Right cardiac atrium (tissue), 5 donors: ENCODE data around the gene SOS2. TPM values are rescaled to one million over a fixed set of nuclear protein-coding genes. Genes with fewer than 3 reads are reported as not detected.
A peak's percentile ranks its signal among the peaks of the same experiment; 100 is the strongest.

ENCODE experiments used
- ATAC-seq, 2 donors: fragments of 200-7000 bp; cut with Tn5 transposase; one replicate each; pipeline versions ENCODE4 v1.8.0 to v1.9.1; 2020; ENCODE audit warnings: moderate library complexity in 2 of 2, mild to moderate bottlenecking in 1 of 2
- DNase-seq, 3 donors: peaks; one replicate each; pipeline ENCODE4 v3.0.0-alpha.2; 2020
- H3K27ac ChIP-seq: one replicate; pipeline ENCODE4 v1.5.1; 2013; ENCODE audit warnings: mild to moderate bottlenecking, low read length, control low read depth, moderate library complexity
- H3K27me3 ChIP-seq: one replicate; pipeline ENCODE4 v1.6.1; 2013; ENCODE audit not compliant: control insufficient read depth, insufficient read depth
- H3K4me1 ChIP-seq: one replicate; pipeline ENCODE4 v1.6.1; 2013; ENCODE audit warnings: low read length; ENCODE audit not compliant: control insufficient read depth, insufficient read depth
- H3K4me3 ChIP-seq: one replicate; pipeline ENCODE4 v1.5.1; 2013; ENCODE audit warnings: low read length, control low read depth
- H3K9me3 ChIP-seq: one replicate; pipeline ENCODE4 v1.6.1; 2013; ENCODE audit warnings: low read length; ENCODE audit not compliant: control insufficient read depth
- WGBS: extraction: QIAGEN DNeasy Blood & Tissue Kit; methylation state at CpG from one replicate; pipeline ENCODE4 v1.1.7; 2013; 5-methylcytosine and 5-hydroxymethylcytosine counted together
- intact Hi-C, 4 donors: fragments of 100-400 bp; cut with DNase I; formaldehyde crosslinking; loops; one replicate each; pipeline versions ENCODE4 v1.11.0 to v1.14.0; 2022 to 2023
- polyA plus RNA-seq: library from polyadenylated mRNA; stranded (reverse); fragments of 200-250 nt; gene quantifications from one replicate; pipeline ENCODE4 v1.2.3, GENCODE V29; 2013
- total RNA-seq, 4 donors: library from RNA; stranded (reverse); fragmentation: NEBNext Ultra II Directional; extraction: Animal tissue kit (Norgen Biotek cat#: 25700); gene quantifications; one replicate each; pipeline ENCODE4 v1.2.1, GENCODE V29; 2021
- donor health status: healthy with polysubstance abuse.
- donor health status: DM: no; HTN: yes; CAD: no.
- donor health status: DM: no; HTN: no; CAD: no.
- donor health status: DM: no; HTN: yes; CAD: no; lungs with severe emphysema.
- donor health status: DM: yes; HTN: yes; CAD: no.

The SOS2 gene
- total and polyA plus RNA-seq, 5 donors = 13.0 to 33.7 (median 28.4) TPM

DNA sequence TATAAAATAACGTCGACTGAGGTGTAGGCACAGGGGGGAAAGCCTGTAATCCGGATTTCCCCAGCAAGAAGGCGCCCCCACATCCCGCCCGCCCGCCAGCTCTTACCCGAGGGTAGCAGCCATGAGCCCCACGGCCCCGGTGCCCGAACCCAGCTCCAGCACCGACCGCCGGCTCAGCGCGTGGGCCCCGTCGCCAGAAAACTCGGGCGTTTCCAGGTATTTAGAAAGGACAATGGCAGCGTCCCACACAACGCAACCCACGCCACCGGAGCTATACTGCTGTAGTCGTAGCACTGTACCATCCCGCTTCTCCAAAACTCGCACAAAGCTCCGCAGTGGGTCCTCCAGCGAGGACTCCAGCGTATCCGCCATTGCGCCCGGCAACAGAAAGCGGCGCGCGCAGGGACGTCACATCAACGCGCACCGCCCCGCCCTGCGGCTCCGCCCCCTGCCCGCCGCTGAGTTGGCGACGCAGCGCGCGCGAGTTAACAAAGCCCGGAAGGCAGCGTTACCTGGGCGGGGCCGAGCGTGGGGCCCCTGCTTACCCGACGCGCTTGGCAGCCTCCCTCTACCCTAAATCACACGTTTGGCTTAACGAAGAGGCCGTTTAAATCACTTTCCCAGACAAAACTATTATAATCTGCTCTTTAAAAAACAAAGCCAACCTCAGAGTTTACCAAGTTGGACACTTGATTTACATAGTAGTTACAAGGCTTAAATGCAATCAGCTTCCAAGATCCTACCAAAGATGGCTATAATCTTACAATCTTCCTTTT lies 115.0 kb downstream of the SOS2 start, which contains the start of gene VCPKMT:
Gene VCPKMT (minus strand): TSS at position 392 of the 776 bp plus-strand sequence. CDS start 20 bp downstream, at position 372.
- ATAC-seq (peak; percentile 100), DNase-seq (peak; percentile 96 to 99 (median 98))
- under 1% methylated on average over 63 of the region's 63 CpGs for WGBS
- Histone ChIP-seq H3K4me1 (no peaks in the 10 kb centered on the region), H3K4me3 (peak within 1 kb of the TSS; percentile 85), H3K9me3 (no peaks in the 10 kb centered on the region), H3K27ac (peak within 1 kb of the TSS; percentile 87), H3K27me3 (no peaks in the 10 kb centered on the region)
- intact Hi-C loops = no loop called here

GRCh38 chr14:50113381-50114035 lies 117.9 kb downstream of the SOS2 start:
- intact Hi-C loops = no loop called here
- Histone ChIP-seq H3K4me1 (no peaks in the 10 kb centered on the region), H3K4me3 (no peak overlapping the region), H3K27me3 (no peaks in the 10 kb centered on the region), H3K9me3 (no peaks in the 10 kb centered on the region), H3K27ac (no peak overlapping the region)
- WGBS = 78% methylated on average over 4 of the region's 4 CpGs
- ATAC-seq (no peak), DNase-seq (no peak)

DNA sequence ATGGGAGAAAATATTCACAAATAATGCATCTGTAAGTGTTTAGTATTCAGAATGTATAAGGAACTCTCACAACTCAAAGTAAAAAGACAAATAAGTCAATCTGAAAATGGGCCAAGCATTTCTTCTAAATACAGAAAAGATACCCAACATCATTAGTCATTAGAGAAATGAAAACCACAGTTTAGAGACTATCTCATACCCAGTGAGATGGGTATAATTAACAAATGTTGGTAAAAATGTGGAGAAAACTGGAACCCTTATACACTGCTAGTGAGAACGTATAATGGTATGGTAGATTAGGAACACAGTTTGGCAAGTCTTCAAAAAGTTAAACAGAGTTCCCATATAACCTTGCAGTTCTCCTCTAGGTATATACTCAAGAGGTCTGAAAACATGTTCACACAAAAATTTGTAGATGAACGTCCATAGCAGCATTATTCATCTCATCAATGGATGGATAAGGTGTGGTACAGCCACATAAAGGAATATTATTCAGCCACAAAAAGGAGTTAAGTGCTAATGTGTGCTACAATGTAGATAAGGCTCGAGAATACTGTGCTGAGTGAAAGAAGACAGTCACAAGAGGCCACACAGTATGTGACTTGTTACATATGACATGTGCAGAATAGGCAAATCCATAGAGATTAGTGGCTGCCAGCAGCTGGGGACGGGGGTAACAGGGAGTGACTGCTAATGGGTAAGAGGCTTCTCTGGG lies 120.9 kb downstream of the SOS2 start:
- ATAC-seq = no peak
- Histone ChIP-seq H3K9me3 (no peaks in the 10 kb centered on the region), H3K27ac (no peak overlapping the region), H3K27me3 (no peaks in the 10 kb centered on the region), H3K4me1 (no peaks in the 10 kb centered on the region), H3K4me3 (no peak overlapping the region)
- no peak for DNase-seq
- 83% methylated on average over 4 of the region's 4 CpGs for WGBS
- intact Hi-C loops = no loop called here

GRCh38 chr14:50109342-50109741 lies 122.0 kb downstream of the SOS2 start:
- WGBS = 62% methylated on average over 6 of the region's 6 CpGs
- intact Hi-C loops = loop anchor here (5.0 to 10.0 kb wide), 5 partner anchors 215 to 247 kb away; partner anchors contain the start of gene ARF6 (in 1 of the 4)
- Histone ChIP-seq H3K4me1 (no peaks in the 10 kb centered on the region), H3K4me3 (no peak overlapping the region), H3K27ac (no peak overlapping the region), H3K9me3 (no peaks in the 10 kb centered on the region), H3K27me3 (no peaks in the 10 kb centered on the region)
- DNase-seq (no peak), ATAC-seq (no peak)

DNA sequence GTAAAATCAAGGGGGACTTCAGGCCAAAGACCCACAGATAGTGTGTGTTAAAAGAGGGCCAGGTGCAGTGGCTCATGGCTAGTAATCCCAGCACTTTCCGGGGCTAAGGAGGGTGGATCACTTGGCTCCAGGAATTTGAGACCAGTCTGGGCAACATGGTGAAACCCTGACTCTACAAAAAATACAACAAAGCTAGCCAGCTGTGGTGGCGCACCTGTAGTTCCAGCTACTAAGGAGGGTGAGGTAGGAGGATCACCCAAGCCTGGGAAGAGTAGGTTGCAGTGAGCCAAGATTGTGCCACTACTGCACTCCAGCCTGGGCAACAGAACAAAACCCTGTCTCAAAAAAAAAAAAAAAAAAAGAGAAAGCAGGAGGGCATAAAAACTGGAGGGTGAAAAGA lies 123.5 kb downstream of the SOS2 start:
- intact Hi-C loops = loop anchor here (5.0 to 10.0 kb wide), 5 partner anchors 213 to 246 kb away; partner anchors contain the start of gene ARF6 (in 1 of the 4)
- DNase-seq = no peak
- no peaks in the 10 kb centered on the region for H3K9me3 ChIP-seq
- no peaks in the 10 kb centered on the region for H3K27me3 ChIP-seq
- peaks cover 1% of the 10 kb centered on the region for H3K4me1 ChIP-seq
- WGBS = 80% methylated on average over 2 of the region's 2 CpGs
- no peak overlapping the region for H3K4me3 ChIP-seq
- ATAC-seq = no peak
- H3K27ac ChIP-seq = no peak overlapping the region

DNA sequence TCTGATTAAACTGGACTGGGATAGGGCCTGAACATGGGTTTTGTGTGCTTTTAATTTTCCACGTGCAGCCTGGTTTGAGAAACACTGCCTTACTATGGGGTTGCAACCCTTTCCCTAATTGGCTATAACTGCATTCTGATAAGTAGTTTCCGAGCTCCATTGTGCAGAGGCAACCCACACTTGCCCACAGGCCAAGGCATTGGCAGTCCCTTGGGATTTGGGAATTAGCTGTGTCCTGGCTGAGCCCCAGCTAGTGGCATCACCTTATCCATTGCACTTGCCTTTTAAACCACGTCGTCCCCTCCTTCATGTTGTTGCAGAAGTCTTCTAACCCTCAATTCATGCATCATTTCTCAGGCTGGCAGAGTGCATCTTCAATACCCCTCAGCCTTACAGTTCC lies 125.2 kb downstream of the SOS2 start:
- no peak for DNase-seq
- Histone ChIP-seq H3K27ac (no peak overlapping the region), H3K4me3 (no peak overlapping the region), H3K9me3 (no peaks in the 10 kb centered on the region), H3K4me1 (peaks cover 1% of the 10 kb centered on the region), H3K27me3 (no peaks in the 10 kb centered on the region)
- WGBS = 70% methylated on average over 4 of the region's 4 CpGs
- peak in 1 of 2 donors; percentile 17 for ATAC-seq
- intact Hi-C loops = loop anchor here (5.0 to 10.0 kb wide), 5 partner anchors 211 to 244 kb away; partner anchors contain the start of gene ARF6 (in 1 of the 4)

DNA sequence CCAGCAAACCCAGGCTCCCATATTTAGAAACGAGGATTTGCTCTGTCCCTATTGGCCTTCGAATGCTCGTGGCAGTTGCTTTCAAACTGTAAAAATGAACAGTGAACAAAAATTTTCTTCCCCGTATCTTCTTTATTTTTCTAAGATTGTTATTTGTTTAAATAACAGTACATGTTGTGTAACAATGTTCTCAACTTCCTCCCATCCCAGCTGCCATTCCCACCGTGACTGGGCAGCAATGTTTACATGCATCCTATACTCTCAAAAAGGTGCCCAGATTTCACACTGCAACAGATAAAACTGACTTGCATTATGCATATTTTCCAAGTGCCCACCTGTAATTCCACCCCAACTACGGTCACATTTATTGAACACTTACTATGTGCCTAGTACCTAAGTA lies 127.8 kb downstream of the SOS2 start:
- ATAC-seq (no peak), DNase-seq (no peak)
- 89% methylated on average over 6 of the region's 6 CpGs for WGBS
- Histone ChIP-seq H3K4me1 (peaks cover 1% of the 10 kb centered on the region), H3K9me3 (no peaks in the 10 kb centered on the region), H3K4me3 (no peak overlapping the region), H3K27ac (no peak overlapping the region), H3K27me3 (no peaks in the 10 kb centered on the region)
- intact Hi-C loops = loop anchor here in 3 of 4 donors (10.0 kb wide), 3 partner anchors 209 to 239 kb away; partner anchors contain the start of gene ARF6 (in 1 of the 3)

DNA sequence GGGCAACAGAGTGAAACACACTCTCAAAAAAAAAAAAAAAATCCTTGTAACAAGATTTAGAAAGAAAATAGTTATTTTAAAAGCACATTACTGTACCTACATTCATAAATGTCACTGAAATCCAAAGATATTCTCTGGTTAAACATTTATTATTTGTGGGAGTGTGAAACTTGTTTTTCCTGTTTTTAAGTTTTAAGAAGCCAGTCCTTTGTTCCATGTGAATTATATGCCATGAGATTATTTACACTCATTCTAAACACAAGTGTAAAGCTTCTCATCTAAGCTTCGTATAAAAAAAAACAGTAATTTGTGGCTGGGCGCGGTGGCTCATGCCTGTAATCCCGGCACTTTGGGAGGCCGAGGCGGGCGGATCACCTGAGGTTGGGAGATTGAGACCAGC lies 130.0 kb downstream of the SOS2 start:
- Histone ChIP-seq H3K4me1 (peaks cover 1% of the 10 kb centered on the region), H3K27ac (no peak overlapping the region), H3K4me3 (no peak overlapping the region), H3K9me3 (no peaks in the 10 kb centered on the region), H3K27me3 (no peaks in the 10 kb centered on the region)
- DNase-seq = no peak
- ATAC-seq = no peak
- intact Hi-C loops = loop anchor here in 3 of 4 donors (10.0 kb wide), 3 partner anchors 207 to 237 kb away; partner anchors contain the start of gene ARF6 (in 1 of the 3)
- WGBS = 97% methylated on average over 7 of the region's 7 CpGs

DNA sequence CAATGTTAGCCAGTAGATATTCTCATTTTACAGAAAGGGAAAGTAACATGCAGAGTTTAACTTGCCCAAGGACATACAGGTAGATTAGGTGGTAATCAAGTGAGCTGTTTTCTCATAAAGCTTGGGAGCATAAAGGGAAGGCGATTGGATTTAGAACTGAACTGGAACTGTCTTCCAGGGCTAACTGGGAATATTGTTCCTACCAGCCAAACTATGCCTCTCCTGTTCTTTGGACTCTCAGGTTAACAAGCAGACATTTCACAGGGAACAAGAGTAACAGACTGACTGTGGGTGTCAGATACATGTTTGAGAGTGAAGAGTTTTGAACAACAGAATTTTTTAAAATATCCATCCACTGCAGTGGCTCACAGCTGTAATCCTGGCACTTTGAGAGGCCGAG lies 130.6 kb downstream of the SOS2 start:
- DNase-seq (no peak), ATAC-seq (no peak)
- H3K4me3 ChIP-seq = no peak overlapping the region
- intact Hi-C loops = loop anchor here in 3 of 4 donors (10.0 kb wide), 3 partner anchors 206 to 236 kb away; partner anchors contain the start of gene ARF6 (in 1 of the 3)
- H3K27me3 ChIP-seq = no peaks in the 10 kb centered on the region
- H3K27ac ChIP-seq = no peak overlapping the region
- 94% methylated on average over 2 of the region's 2 CpGs for WGBS
- no peaks in the 10 kb centered on the region for H3K9me3 ChIP-seq
- H3K4me1 ChIP-seq = peaks cover 1% of the 10 kb centered on the region

DNA sequence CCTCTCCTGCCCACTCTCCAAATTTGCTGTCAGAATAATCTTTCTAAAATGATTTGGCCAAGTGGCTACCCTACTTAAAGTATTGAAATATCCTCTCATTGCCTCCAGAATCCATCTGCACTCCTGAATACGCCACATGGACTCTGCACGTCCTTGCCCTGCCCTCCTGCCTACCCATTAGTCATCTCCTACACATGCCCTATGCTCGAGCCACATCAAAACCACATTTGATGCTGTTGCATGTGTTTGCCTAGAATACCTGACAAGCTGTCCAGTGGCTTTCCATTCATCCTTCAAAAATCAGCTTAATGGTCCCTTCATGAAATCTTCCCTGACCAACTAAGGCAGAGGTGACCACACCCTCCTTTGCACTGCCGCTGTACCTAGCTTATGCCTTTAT lies 132.0 kb downstream of the SOS2 start:
- ATAC-seq (no peak), DNase-seq (no peak)
- Histone ChIP-seq H3K4me3 (no peak overlapping the region), H3K9me3 (no peaks in the 10 kb centered on the region), H3K4me1 (peaks cover 1% of the 10 kb centered on the region), H3K27me3 (no peaks in the 10 kb centered on the region), H3K27ac (no peak overlapping the region)
- intact Hi-C loops = loop anchor here in 1 of 4 donors (10.0 kb wide), 1 partner anchor 95 kb away; no protein-coding TSS in a partner anchor
- 93% methylated on average over 4 of the region's 4 CpGs for WGBS
